ENCODE results near the gene ZBTB46. TPM values are rescaled to one million over a fixed set of nuclear protein-coding genes. Genes with fewer than 3 reads are reported as not detected.

ZBTB46 gene
- total RNA-seq, 1 experiment from 2014 or later = 15.9 TPM

- Histone ChIP-seq H3K9me3 (no peaks in the 10 kb centered on the region), H3K27me3 (no peaks in the 10 kb centered on the region), H3K36me3 (peaks cover 37% of the 10 kb centered on the region), H3K4me3 (no peak overlapping the region)
- no peak for DNase-seq
Measured at GRCh38 chr20:63742381-63743024, 88.6 kb downstream of the ZBTB46 start.

GRCh38 chr20:63741676-63742380, 89.2 kb downstream of the ZBTB46 start:
- Histone ChIP-seq H3K9me3 (no peaks in the 10 kb centered on the region), H3K4me3 (peak overlapping the region; percentile 86), H3K36me3 (peaks cover 37% of the 10 kb centered on the region), H3K27me3 (no peaks in the 10 kb centered on the region)
- DNase-seq = no peak

- H3K36me3 ChIP-seq = peaks cover 37% of the 10 kb centered on the region
- DNase-seq = no peak
- H3K27me3 ChIP-seq = no peaks in the 10 kb centered on the region
- no peaks in the 10 kb centered on the region for H3K9me3 ChIP-seq
- peak overlapping the region; percentile 86 for H3K4me3 ChIP-seq
Measured at GRCh38 chr20:63741354-63741675, 89.7 kb downstream of the ZBTB46 start.

- H3K36me3 ChIP-seq = peaks cover 40% of the 10 kb centered on the region
- peak; percentile 96 for DNase-seq
- peak overlapping the region; percentile 86 for H3K4me3 ChIP-seq
- no peaks in the 10 kb centered on the region for H3K27me3 ChIP-seq
- no peaks in the 10 kb centered on the region for H3K9me3 ChIP-seq
Measured at GRCh38 chr20:63740627-63741353, 90.3 kb downstream of the ZBTB46 start.

- peak; percentile 76 for DNase-seq
- peaks cover 44% of the 10 kb centered on the region for H3K36me3 ChIP-seq
- H3K4me3 ChIP-seq = peak overlapping the region; percentile 86
- H3K9me3 ChIP-seq = no peaks in the 10 kb centered on the region
- no peaks in the 10 kb centered on the region for H3K27me3 ChIP-seq
Measured at GRCh38 chr20:63740070-63740626, 90.9 kb downstream of the ZBTB46 start.

- peak; percentile 79 for DNase-seq
- Histone ChIP-seq H3K9me3 (no peaks in the 10 kb centered on the region), H3K36me3 (peaks cover 46% of the 10 kb centered on the region), H3K27me3 (no peaks in the 10 kb centered on the region), H3K4me3 (peak within 1 kb of the TSS; percentile 86)
Measured at GRCh38 chr20:63739130-63740069, 91.7 kb downstream of the ZBTB46 start, which contains the start of gene SLC2A4RG. SLC2A4RG (plus strand) TSS chr20:63739776; CDS start chr20:63739913, 137 bp downstream.

- H3K27me3 ChIP-seq = no peaks in the 10 kb centered on the region
- no peak overlapping the region for H3K4me3 ChIP-seq
- no peaks in the 10 kb centered on the region for H3K9me3 ChIP-seq
- DNase-seq = no peak
- H3K36me3 ChIP-seq = peaks cover 42% of the 10 kb centered on the region
Measured at GRCh38 chr20:63738687-63739129, 92.4 kb downstream of the ZBTB46 start.

- DNase-seq = no peak
- Histone ChIP-seq H3K36me3 (peaks cover 40% of the 10 kb centered on the region), H3K9me3 (no peaks in the 10 kb centered on the region), H3K4me3 (no peak overlapping the region), H3K27me3 (no peaks in the 10 kb centered on the region)
Measured at GRCh38 chr20:63737945-63738686, 92.9 kb downstream of the ZBTB46 start.

- no peak overlapping the region for H3K4me3 ChIP-seq
- H3K27me3 ChIP-seq = no peaks in the 10 kb centered on the region
- H3K9me3 ChIP-seq = no peaks in the 10 kb centered on the region
- H3K36me3 ChIP-seq = peaks cover 41% of the 10 kb centered on the region
- DNase-seq = no peak
Measured at GRCh38 chr20:63737695-63737944, 93.4 kb downstream of the ZBTB46 start.

- no peaks in the 10 kb centered on the region for H3K9me3 ChIP-seq
- no peak overlapping the region for H3K4me3 ChIP-seq
- H3K27me3 ChIP-seq = no peaks in the 10 kb centered on the region
- peaks cover 39% of the 10 kb centered on the region for H3K36me3 ChIP-seq
- no peak for DNase-seq
Measured at GRCh38 chr20:63736893-63737694, 94.0 kb downstream of the ZBTB46 start.

GRCh38 chr20:63735859-63736718, 95.0 kb downstream of the ZBTB46 start, which contains the start of gene LIME1:
LIME1 (plus strand) TSS chr20:63736664; CDS start chr20:63737550, 886 bp downstream.
- H3K27me3 ChIP-seq = no peaks in the 10 kb centered on the region
- H3K4me3 ChIP-seq = no peak within 1 kb of the TSS
- H3K36me3 ChIP-seq = peaks cover 29% of the 10 kb centered on the region
- no peak for DNase-seq
- no peaks in the 10 kb centered on the region for H3K9me3 ChIP-seq

- Histone ChIP-seq H3K27me3 (no peaks in the 10 kb centered on the region), H3K9me3 (no peaks in the 10 kb centered on the region), H3K4me3 (no peak overlapping the region), H3K36me3 (peaks cover 30% of the 10 kb centered on the region)
- no peak for DNase-seq
Measured at GRCh38 chr20:63734946-63735858, 95.9 kb downstream of the ZBTB46 start.

GRCh38 chr20:63734111-63734945, 96.7 kb downstream of the ZBTB46 start:
- no peak overlapping the region for H3K4me3 ChIP-seq
- H3K36me3 ChIP-seq = peaks cover 37% of the 10 kb centered on the region
- no peaks in the 10 kb centered on the region for H3K9me3 ChIP-seq
- H3K27me3 ChIP-seq = no peaks in the 10 kb centered on the region
- DNase-seq = no peak

All from MG63 (cell line).